ENCODE results near the gene PRR5L.
"Not testable (repeated sequence)": the region's sequence is repeated elsewhere in the genome, so short reads cannot be mapped to it uniquely, and the experiment has no call there.

PRR5L gene

DNA sequence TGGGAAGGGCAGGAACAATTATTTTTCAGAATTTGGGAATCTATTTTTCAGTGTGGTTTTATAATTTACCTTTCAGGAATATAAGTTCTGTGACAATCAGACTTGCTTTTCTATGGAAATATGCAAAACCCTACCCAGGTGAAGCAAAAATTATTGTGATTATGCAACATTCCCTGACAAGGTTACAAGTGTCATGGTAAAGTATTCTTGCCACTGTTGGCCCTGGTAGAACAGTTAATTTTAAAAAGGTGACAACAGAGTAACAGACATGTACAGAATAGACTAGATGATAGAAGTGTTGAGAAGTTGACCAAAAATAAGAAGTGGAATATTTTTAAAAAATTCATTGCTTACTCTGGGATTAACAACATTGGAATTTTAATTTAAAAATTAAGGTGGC lies 184.7 kb downstream of the PRR5L start:
- H3K79me1 ChIP-seq (ENCODE audit: low read length): no peaks in the 10 kb centered on the region
- no peak overlapping the region for H2AK5ac ChIP-seq (ENCODE audit: low read length)
- no peak overlapping the region for H4K91ac ChIP-seq (ENCODE audit: low read depth, low read length)
- H3K36me3 ChIP-seq (ENCODE audit: control insufficient read depth in 1 of 2, insufficient read depth in 2 of 2, low read length in 2 of 2): peaks cover 6 to 7% of the 10 kb centered on the region in 2 experiments
- no peak overlapping the region for H4K8ac ChIP-seq (ENCODE audit: low read depth, low read length)
- no peak overlapping the region for H3K23ac ChIP-seq (ENCODE audit: low read length)
- no peak overlapping the region for H3K14ac ChIP-seq (ENCODE audit: low read length)
- H3K4me1 ChIP-seq (ENCODE audit: control insufficient read depth in 1 of 2, insufficient read depth in 2 of 2, low read length in 2 of 2): no peaks in the 10 kb centered on the region
- H2AFZ ChIP-seq (ENCODE audit: insufficient read depth, low read length, poor library complexity): no peak overlapping the region
- no peaks in the 10 kb centered on the region for H3K9me3 ChIP-seq (ENCODE audit: insufficient read depth, low read depth, low read length)
- no peak overlapping the region for H3K4me3 ChIP-seq (ENCODE audit: low read depth, low read length)
- no peak for DNase-seq
- H4K12ac ChIP-seq (ENCODE audit: low read depth, low read length): no peak overlapping the region
- H3K18ac ChIP-seq (ENCODE audit: low read length): no peak overlapping the region
- H2BK5ac ChIP-seq (ENCODE audit: low read depth, low read length, poor library complexity): no peak overlapping the region
- no peak overlapping the region for H2BK120ac ChIP-seq (ENCODE audit: insufficient read depth, low read length, poor library complexity)
- no peaks in the 10 kb centered on the region for H3K79me2 ChIP-seq (ENCODE audit: control insufficient read depth, insufficient read depth, low read length, poor library complexity)
- H3K4ac ChIP-seq (ENCODE audit: low read depth, low read length): no peak overlapping the region
- H3K4me2 ChIP-seq (ENCODE audit: low read length): no peak overlapping the region
- no peak overlapping the region for H3K27ac ChIP-seq (ENCODE audit: low read depth, low read length)
- H3K27me3 ChIP-seq (ENCODE audit: insufficient read depth, low read length): no peaks in the 10 kb centered on the region
- H2BK12ac ChIP-seq (ENCODE audit: low read length): no peak overlapping the region
- no peak overlapping the region for H3K9ac ChIP-seq (ENCODE audit: low read length)

DNA sequence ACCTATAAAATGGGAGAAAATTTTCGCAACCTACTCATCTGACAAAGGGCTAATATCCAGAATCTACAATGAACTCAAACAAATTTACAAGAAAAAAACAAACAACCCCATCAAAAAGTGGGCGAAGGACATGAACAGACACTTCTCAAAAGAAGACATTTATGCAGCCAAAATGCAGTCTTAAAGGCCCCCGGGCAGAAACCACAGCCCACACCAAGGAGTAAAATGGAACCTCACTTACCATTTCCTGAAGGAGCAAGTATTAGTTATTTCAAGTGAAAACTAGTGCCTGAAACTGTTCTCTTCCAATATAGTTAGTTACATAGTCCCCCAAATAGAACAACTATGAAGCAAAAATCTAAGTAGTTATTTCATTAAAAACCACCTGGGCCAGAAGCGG lies 187.0 kb downstream of the PRR5L start:
- not testable (repeated sequence) for H2BK5ac ChIP-seq (ENCODE audit: low read depth, low read length, poor library complexity); DNase-seq; H3K4me2 ChIP-seq (ENCODE audit: low read length); H3K9ac ChIP-seq (ENCODE audit: low read length); H3K23ac ChIP-seq (ENCODE audit: low read length); H3K79me1 ChIP-seq (ENCODE audit: low read length); H4K91ac ChIP-seq (ENCODE audit: low read depth, low read length); H3K14ac ChIP-seq (ENCODE audit: low read length); H3K9me3 ChIP-seq (ENCODE audit: insufficient read depth, low read depth, low read length); H4K12ac ChIP-seq (ENCODE audit: low read depth, low read length); H3K79me2 ChIP-seq (ENCODE audit: control insufficient read depth, insufficient read depth, low read length, poor library complexity); H2AFZ ChIP-seq (ENCODE audit: insufficient read depth, low read length, poor library complexity); H3K4ac ChIP-seq (ENCODE audit: low read depth, low read length); H2AK5ac ChIP-seq (ENCODE audit: low read length); H3K27me3 ChIP-seq (ENCODE audit: insufficient read depth, low read length); H2BK120ac ChIP-seq (ENCODE audit: insufficient read depth, low read length, poor library complexity); H3K4me3 ChIP-seq (ENCODE audit: low read depth, low read length); H3K4me1 ChIP-seq (ENCODE audit: control insufficient read depth in 1 of 2, insufficient read depth in 2 of 2, low read length in 2 of 2); H3K27ac ChIP-seq (ENCODE audit: low read depth, low read length); H2BK12ac ChIP-seq (ENCODE audit: low read length); H3K18ac ChIP-seq (ENCODE audit: low read length); H4K8ac ChIP-seq (ENCODE audit: low read depth, low read length)
- H3K36me3 ChIP-seq (ENCODE audit: control insufficient read depth in 1 of 2, insufficient read depth in 2 of 2, low read length in 2 of 2): peaks cover 12 to 15% of the 10 kb centered on the region in 2 experiments
- WGBS (ENCODE audit: extremely low coverage, insufficient coverage, insufficient read length): no CpG with 5 or more reads among the region's 4 CpGs

DNA sequence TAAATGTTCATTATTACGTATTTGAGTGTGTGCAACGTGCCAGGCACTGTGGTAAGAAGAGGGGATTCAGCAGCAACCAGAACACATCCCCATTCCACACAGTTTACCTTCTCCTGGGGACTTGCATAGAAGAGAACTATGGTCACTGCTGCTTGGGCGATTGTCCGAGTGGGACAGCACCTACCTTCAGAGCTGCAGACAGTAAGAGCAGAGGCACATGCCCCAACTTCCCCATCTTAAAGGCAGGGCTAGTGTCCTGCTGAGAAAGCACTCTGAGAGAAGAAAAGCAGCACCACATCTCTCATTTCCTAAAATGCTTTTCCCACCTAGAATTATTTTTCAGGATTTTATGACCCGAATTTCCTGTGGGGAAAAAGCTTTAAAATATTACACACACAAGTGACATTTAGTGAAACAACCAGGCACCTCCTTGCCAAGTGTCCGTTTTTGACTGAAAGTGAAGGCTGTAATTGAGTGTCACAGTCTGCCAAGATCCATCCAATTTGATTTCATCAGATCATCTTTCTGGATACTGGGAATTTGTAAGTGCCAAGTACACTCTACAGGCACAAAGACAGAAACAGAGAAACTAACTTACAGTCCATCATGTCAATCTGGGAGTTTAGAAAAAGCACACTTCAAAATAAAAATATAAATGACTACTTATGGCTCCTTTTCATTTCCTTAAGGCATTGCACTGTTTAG lies 189.4 kb downstream of the PRR5L start:
- no peaks in the 10 kb centered on the region for H3K79me1 ChIP-seq (ENCODE audit: low read length)
- no peak overlapping the region for H2AK5ac ChIP-seq (ENCODE audit: low read length)
- peak overlapping the region; percentile 38 for H4K8ac ChIP-seq (ENCODE audit: low read depth, low read length)
- no peaks in the 10 kb centered on the region for H3K4me1 ChIP-seq (ENCODE audit: control insufficient read depth in 1 of 2, insufficient read depth in 2 of 2, low read length in 2 of 2)
- no peaks in the 10 kb centered on the region for H3K27me3 ChIP-seq (ENCODE audit: insufficient read depth, low read length)
- no CpG with 5 or more reads among the region's 6 CpGs for WGBS (ENCODE audit: extremely low coverage, insufficient coverage, insufficient read length)
- H4K91ac ChIP-seq (ENCODE audit: low read depth, low read length): no peak overlapping the region
- no peak overlapping the region for H3K4ac ChIP-seq (ENCODE audit: low read depth, low read length)
- no peak overlapping the region for H3K14ac ChIP-seq (ENCODE audit: low read length)
- H3K9ac ChIP-seq (ENCODE audit: low read length): no peak overlapping the region
- H3K9me3 ChIP-seq (ENCODE audit: insufficient read depth, low read depth, low read length): no peaks in the 10 kb centered on the region
- H2BK120ac ChIP-seq (ENCODE audit: insufficient read depth, low read length, poor library complexity): no peak overlapping the region
- H3K27ac ChIP-seq (ENCODE audit: low read depth, low read length): no peak overlapping the region
- no peak overlapping the region for H3K23ac ChIP-seq (ENCODE audit: low read length)
- H3K36me3 ChIP-seq (ENCODE audit: control insufficient read depth in 1 of 2, insufficient read depth in 2 of 2, low read length in 2 of 2): peaks cover 19 to 32% of the 10 kb centered on the region in 2 experiments
- H4K12ac ChIP-seq (ENCODE audit: low read depth, low read length): peak overlapping the region; percentile 30
- no peak overlapping the region for H2BK5ac ChIP-seq (ENCODE audit: low read depth, low read length, poor library complexity)
- no peak for DNase-seq
- H3K79me2 ChIP-seq (ENCODE audit: control insufficient read depth, insufficient read depth, low read length, poor library complexity): no peaks in the 10 kb centered on the region
- no peak overlapping the region for H3K4me2 ChIP-seq (ENCODE audit: low read length)
- no peak overlapping the region for H2AFZ ChIP-seq (ENCODE audit: insufficient read depth, low read length, poor library complexity)
- H3K18ac ChIP-seq (ENCODE audit: low read length): no peak overlapping the region
- no peak overlapping the region for H2BK12ac ChIP-seq (ENCODE audit: low read length)
- H3K4me3 ChIP-seq (ENCODE audit: low read depth, low read length): no peak overlapping the region

DNA sequence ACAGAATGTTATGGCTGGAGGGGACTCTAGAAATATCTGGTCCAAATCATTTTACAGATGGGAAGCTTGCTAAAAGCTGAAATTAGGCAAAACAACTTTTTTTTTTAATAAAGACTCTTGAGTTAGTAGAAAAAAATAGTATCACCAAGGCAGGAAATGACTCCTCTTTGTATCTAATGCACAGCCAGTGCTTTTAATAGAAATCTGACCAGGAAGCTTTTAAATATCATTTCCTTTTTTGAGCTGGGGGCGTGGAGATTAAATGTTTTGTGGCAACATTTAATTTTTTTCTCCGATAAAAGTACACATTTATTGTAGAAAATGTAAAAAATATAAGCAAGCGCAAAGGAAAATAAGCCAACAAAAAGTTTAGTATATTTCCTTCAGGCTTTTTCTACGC lies 191.5 kb downstream of the PRR5L start:
- Histone ChIP-seq H3K27ac (ENCODE audit: low read depth, low read length) (no peak overlapping the region), H3K14ac (ENCODE audit: low read length) (no peak overlapping the region), H3K36me3 (ENCODE audit: control insufficient read depth in 1 of 2, insufficient read depth in 2 of 2, low read length in 2 of 2) (peaks cover 20 to 39% of the 10 kb centered on the region in 2 experiments), H3K79me2 (ENCODE audit: control insufficient read depth, insufficient read depth, low read length, poor library complexity) (no peaks in the 10 kb centered on the region), H3K9ac (ENCODE audit: low read length) (no peak overlapping the region), H3K9me3 (ENCODE audit: insufficient read depth, low read depth, low read length) (no peaks in the 10 kb centered on the region), H2AK5ac (ENCODE audit: low read length) (no peak overlapping the region), H3K4ac (ENCODE audit: low read depth, low read length) (no peak overlapping the region), H2BK12ac (ENCODE audit: low read length) (no peak overlapping the region), H4K12ac (ENCODE audit: low read depth, low read length) (no peak overlapping the region), H3K4me3 (ENCODE audit: low read depth, low read length) (no peak overlapping the region), H3K4me1 (ENCODE audit: control insufficient read depth in 1 of 2, insufficient read depth in 2 of 2, low read length in 2 of 2) (no peaks in the 10 kb centered on the region), H2BK5ac (ENCODE audit: low read depth, low read length, poor library complexity) (no peak overlapping the region), H2AFZ (ENCODE audit: insufficient read depth, low read length, poor library complexity) (no peak overlapping the region), H3K18ac (ENCODE audit: low read length) (no peak overlapping the region), H3K23ac (ENCODE audit: low read length) (no peak overlapping the region), H4K8ac (ENCODE audit: low read depth, low read length) (no peak overlapping the region), H2BK120ac (ENCODE audit: insufficient read depth, low read length, poor library complexity) (no peak overlapping the region), H4K91ac (ENCODE audit: low read depth, low read length) (no peak overlapping the region), H3K27me3 (ENCODE audit: insufficient read depth, low read length) (no peaks in the 10 kb centered on the region), H3K79me1 (ENCODE audit: low read length) (no peaks in the 10 kb centered on the region), H3K4me2 (ENCODE audit: low read length) (no peak overlapping the region)
- DNase-seq: no peak
- no CpG with 5 or more reads among the region's 4 CpGs for WGBS (ENCODE audit: extremely low coverage, insufficient coverage, insufficient read length)

Measured in trophoblast cell (in vitro differentiated cells and primary cell).